Activated T-cell treated with anti-CD3 and anti-CD28 coated beads, Interleukin-2, amount 50 U/mL, for 4 hours (primary cell): Measurements from ENCODE around the gene CDH4. TPM values are rescaled to one million over a fixed set of nuclear protein-coding genes. Genes with fewer than 3 reads are reported as not detected.
"Not testable (repeated sequence)": the region's sequence is repeated elsewhere in the genome, so short reads cannot be mapped to it uniquely, and the experiment has no call there.

ENCODE experiments used
- ATAC-seq, 2 donors: fragments of 200-7000 bp; cut with Tn5 transposase; one replicate each; pipeline ENCODE4 v1.10.0; 2021
- DNase-seq: peaks from one replicate; pipeline ENCODE4 v3.0.0-alpha.2; 2020
- H3K27me3 Mint-ChIP-seq: one replicate; pipeline ENCODE4 v1.8.0; 2021; ENCODE audit warnings: low read depth, mixed read lengths
- H3K36me3 Mint-ChIP-seq: one replicate; pipeline ENCODE4 v1.8.0; 2022; ENCODE audit warnings: mixed read lengths; ENCODE audit not compliant: insufficient read depth
- H3K4me1 Mint-ChIP-seq: one replicate; pipeline ENCODE4 v1.8.0; 2021; ENCODE audit warnings: low read depth, mixed read lengths
- H3K4me3 Mint-ChIP-seq: one replicate; pipeline ENCODE4 v1.8.0; 2021; ENCODE audit warnings: mild to moderate bottlenecking, moderate library complexity, mixed read lengths
- H3K9me3 Mint-ChIP-seq: one replicate; pipeline ENCODE4 v1.8.0; 2021; ENCODE audit warnings: mixed read lengths
- total RNA-seq, 3 donors: library from RNA; stranded (reverse); gene quantifications; one replicate each; pipeline ENCODE4 v1.2.1, GENCODE V29; 2021

Gene CDH4
- total RNA-seq, 3 donors from 2014 or later: 0.10 TPM; not detected in 2

- no peak for DNase-seq
- Mint-ChIP-seq H3K9me3 (no peaks in the 10 kb centered on the region), H3K36me3 (no peaks in the 10 kb centered on the region), H3K27me3 (peaks cover 4% of the 10 kb centered on the region), H3K4me3 (no peak overlapping the region), H3K4me1 (no peaks in the 10 kb centered on the region)
- no peak for ATAC-seq
These were observed 688.4 kb downstream of the CDH4 start for GRCh38 chr20:61940491-61940890.

- ATAC-seq (no peak), DNase-seq (no peak)
- Mint-ChIP-seq H3K4me1 (no peaks in the 10 kb centered on the region), H3K36me3 (no peaks in the 10 kb centered on the region), H3K4me3 (no peak overlapping the region), H3K9me3 (no peaks in the 10 kb centered on the region), H3K27me3 (peaks cover 4% of the 10 kb centered on the region)
These were observed 689.1 kb downstream of the CDH4 start for GRCh38 chr20:61940976-61941720.

GRCh38 chr20:61941721-61942405 is 689.8 kb downstream of the CDH4 start:
- Mint-ChIP-seq H3K4me3 (no peak overlapping the region), H3K4me1 (no peaks in the 10 kb centered on the region), H3K9me3 (no peaks in the 10 kb centered on the region), H3K36me3 (no peaks in the 10 kb centered on the region), H3K27me3 (no peaks in the 10 kb centered on the region)
- DNase-seq (no peak), ATAC-seq (no peak)

- Mint-ChIP-seq H3K9me3 (no peaks in the 10 kb centered on the region), H3K4me3 (no peak overlapping the region), H3K4me1 (no peaks in the 10 kb centered on the region), H3K36me3 (no peaks in the 10 kb centered on the region), H3K27me3 (no peaks in the 10 kb centered on the region)
- DNase-seq (no peak), ATAC-seq (no peak)
These were observed 690.5 kb downstream of the CDH4 start for GRCh38 chr20:61942526-61942925.

GRCh38 chr20:61944967-61945366 is 692.9 kb downstream of the CDH4 start:
- not testable (repeated sequence) for H3K36me3 Mint-ChIP-seq, DNase-seq, H3K9me3 Mint-ChIP-seq, H3K4me1 Mint-ChIP-seq, H3K27me3 Mint-ChIP-seq, H3K4me3 Mint-ChIP-seq, ATAC-seq

GRCh38 chr20:61945495-61945894 is 693.4 kb downstream of the CDH4 start:
- H3K4me3 Mint-ChIP-seq, H3K9me3 Mint-ChIP-seq, H3K4me1 Mint-ChIP-seq, DNase-seq, H3K36me3 Mint-ChIP-seq, H3K27me3 Mint-ChIP-seq, ATAC-seq: not testable (repeated sequence)

GRCh38 chr20:61948056-61948455 is 696.0 kb downstream of the CDH4 start:
- not testable (repeated sequence) for H3K27me3 Mint-ChIP-seq, H3K36me3 Mint-ChIP-seq, DNase-seq, H3K4me1 Mint-ChIP-seq, ATAC-seq, H3K4me3 Mint-ChIP-seq, H3K9me3 Mint-ChIP-seq

- Mint-ChIP-seq H3K4me3 (no peak overlapping the region), H3K4me1 (no peaks in the 10 kb centered on the region), H3K9me3 (no peaks in the 10 kb centered on the region), H3K27me3 (peaks cover 7% of the 10 kb centered on the region), H3K36me3 (no peaks in the 10 kb centered on the region)
- no peak for ATAC-seq
- no peak for DNase-seq
These were observed 696.7 kb downstream of the CDH4 start for GRCh38 chr20:61948586-61949362.

- DNase-seq: no peak
- Mint-ChIP-seq H3K27me3 (peaks cover 9% of the 10 kb centered on the region), H3K4me3 (no peak overlapping the region), H3K4me1 (no peaks in the 10 kb centered on the region), H3K36me3 (no peaks in the 10 kb centered on the region), H3K9me3 (no peaks in the 10 kb centered on the region)
- ATAC-seq: no peak
These were observed 697.3 kb downstream of the CDH4 start for GRCh38 chr20:61949363-61949713.

GRCh38 chr20:61949714-61950640 is 697.9 kb downstream of the CDH4 start:
- no peak overlapping the region for H3K4me3 Mint-ChIP-seq
- H3K4me1 Mint-ChIP-seq: no peaks in the 10 kb centered on the region
- no peaks in the 10 kb centered on the region for H3K36me3 Mint-ChIP-seq
- no peak for DNase-seq
- H3K9me3 Mint-ChIP-seq: no peaks in the 10 kb centered on the region
- peaks cover 15% of the 10 kb centered on the region for H3K27me3 Mint-ChIP-seq
- no peak for ATAC-seq

GRCh38 chr20:61950641-61951071 is 698.6 kb downstream of the CDH4 start:
- no peak for ATAC-seq
- Mint-ChIP-seq H3K36me3 (no peaks in the 10 kb centered on the region), H3K9me3 (no peaks in the 10 kb centered on the region), H3K4me3 (no peak overlapping the region), H3K27me3 (peaks cover 21% of the 10 kb centered on the region), H3K4me1 (no peaks in the 10 kb centered on the region)
- DNase-seq: no peak

GRCh38 chr20:61951695-61952533 is 699.9 kb downstream of the CDH4 start:
- no peaks in the 10 kb centered on the region for H3K9me3 Mint-ChIP-seq
- ATAC-seq: no peak
- no peaks in the 10 kb centered on the region for H3K4me1 Mint-ChIP-seq
- H3K27me3 Mint-ChIP-seq: peaks cover 25% of the 10 kb centered on the region
- no peaks in the 10 kb centered on the region for H3K36me3 Mint-ChIP-seq
- DNase-seq: no peak
- no peak overlapping the region for H3K4me3 Mint-ChIP-seq
